ENCODE measurements around the gene RAB22A. TPM values are rescaled to one million over a fixed set of nuclear protein-coding genes. Genes with fewer than 3 reads are reported as not detected.
A peak's percentile ranks its signal among the peaks of the same experiment; 100 is the strongest.

The RAB22A gene
- total and polyA plus RNA-seq, 2 donors (not counting 3 experiments of a cell fraction or from before 2014, with no cell fraction given), result 8.6 to 16.3 TPM

GRCh38 chr20:58389324-58389967, 79.9 kb downstream of the RAB22A start:
- Histone ChIP-seq H2AFZ (ENCODE audit: low read depth, low read length) (peak overlapping the region; percentile 75), H3K4me1 (ENCODE audit: control insufficient read depth, extremely low read depth, insufficient read depth, low read length) (peaks cover 14% of the 10 kb centered on the region), H3K9me3 (replicated peaks; ENCODE audit: control insufficient read depth, insufficient read depth, low read length) (no peaks in the 10 kb centered on the region), H3K27ac (ENCODE audit: insufficient read depth, low read depth, low read length) (peak overlapping the region; percentile 74), H3K36me3 (ENCODE audit: control insufficient read depth in 2 of 2, extremely low read depth in 1 of 2, insufficient read depth in 2 of 2, low read length in 2 of 2) (peaks cover 2 to 3% of the 10 kb centered on the region in 2 experiments), H3K79me2 (ENCODE audit: control insufficient read depth, insufficient read depth, low read length) (peaks cover 53% of the 10 kb centered on the region), H3K4me2 (ENCODE audit: insufficient read depth, low read length) (peak overlapping the region; percentile 72), H3K27me3 (ENCODE audit: control insufficient read depth in 2 of 2, insufficient read depth in 2 of 2, low read length in 2 of 2) (no peaks in the 10 kb centered on the region), H3K9me1 (replicated peaks; ENCODE audit: control insufficient read depth, extremely low read depth, insufficient read depth, low read length) (no peaks in the 10 kb centered on the region), H4K20me1 (replicated peaks; ENCODE audit: control insufficient read depth, extremely low read depth, insufficient read depth, low read length) (peaks cover 8% of the 10 kb centered on the region), H3K9ac (replicated peaks; ENCODE audit: extremely low read depth, insufficient read depth, low read length) (peak overlapping the region; percentile 87), H3K4me3 (replicated peaks in 1 of 3; ENCODE audit: insufficient read depth in 1 of 3, low read depth in 1 of 3, low read length in 3 of 3) (peak overlapping the region; percentile 54 to 98 (median 81))
- intact Hi-C loops (cut with micrococcal nuclease) (loop anchor here (1.0 to 5.0 kb wide), 5 partner anchors 17 to 152 kb away; partner anchors contain the start of gene RAB22A), dilution Hi-C loops (cut with MboI; ENCODE audit: extremely low pct_ligation_motif_present, low sequenced_read_pairs) (no loop called here)
- DNase-seq (ENCODE audit: low read depth, low spot score) (peak; percentile 39), FAIRE-seq (peak; percentile 18)
- TF ChIP-seq POLR2A (IDR thresholded peaks at IDR 0.05; ENCODE audit: low read depth, low read length) (peak; percentile 20), GATA2 (IDR thresholded peaks at IDR 0.05; ENCODE audit: insufficient read depth, insufficient read length, low read depth, low read length) (no peak)
- ChIA-PET CTCF (interaction anchor here (0.6 to 1.3 kb wide), 12 partner anchors 12 to 152 kb away, joined by 3 to 8 read pairs (median 5); no protein-coding TSS in a partner anchor), POLR2A (interaction anchor here (0.7 to 0.9 kb wide), 5 partner anchors 9 to 153 kb away, joined by 4 to 8 read pairs (median 5); partner anchors contain the start of gene RAB22A)
- BruUV-seq (replicated peaks), result no TSS peak

GRCh38 chr20:58389968-58390658, 80.6 kb downstream of the RAB22A start:
- Histone ChIP-seq H3K4me1 (ENCODE audit: control insufficient read depth, extremely low read depth, insufficient read depth, low read length) (peaks cover 14% of the 10 kb centered on the region), H3K27ac (ENCODE audit: insufficient read depth, low read depth, low read length) (peak overlapping the region; percentile 74), H3K9ac (replicated peaks; ENCODE audit: extremely low read depth, insufficient read depth, low read length) (peak overlapping the region; percentile 87), H3K9me3 (replicated peaks; ENCODE audit: control insufficient read depth, insufficient read depth, low read length) (no peaks in the 10 kb centered on the region), H3K4me3 (replicated peaks in 1 of 3; ENCODE audit: insufficient read depth in 1 of 3, low read depth in 1 of 3, low read length in 3 of 3) (peak overlapping the region; percentile 54 to 98 (median 81)), H3K4me2 (ENCODE audit: insufficient read depth, low read length) (peak overlapping the region; percentile 72), H4K20me1 (replicated peaks; ENCODE audit: control insufficient read depth, extremely low read depth, insufficient read depth, low read length) (peaks cover 10% of the 10 kb centered on the region), H3K79me2 (ENCODE audit: control insufficient read depth, insufficient read depth, low read length) (peaks cover 58% of the 10 kb centered on the region), H3K27me3 (ENCODE audit: control insufficient read depth in 2 of 2, insufficient read depth in 2 of 2, low read length in 2 of 2) (no peaks in the 10 kb centered on the region), H2AFZ (ENCODE audit: low read depth, low read length) (no peak overlapping the region), H3K36me3 (ENCODE audit: control insufficient read depth in 2 of 2, extremely low read depth in 1 of 2, insufficient read depth in 2 of 2, low read length in 2 of 2) (peaks cover 2 to 3% of the 10 kb centered on the region in 2 experiments), H3K9me1 (replicated peaks; ENCODE audit: control insufficient read depth, extremely low read depth, insufficient read depth, low read length) (no peaks in the 10 kb centered on the region)
- intact Hi-C loops (cut with micrococcal nuclease), result loop anchor here (1.0 to 5.0 kb wide), 5 partner anchors 17 to 153 kb away; partner anchors contain the start of gene RAB22A
- dilution Hi-C loops (cut with MboI; ENCODE audit: extremely low pct_ligation_motif_present, low sequenced_read_pairs), result no loop called here
- POLR2A ChIA-PET, result interaction anchor here (0.7 kb wide), 1 partner anchor 8 kb away, joined by 6 read pairs; no protein-coding TSS in a partner anchor
- BruUV-seq (replicated peaks), result no TSS peak
- FAIRE-seq (no peak), DNase-seq (ENCODE audit: low read depth, low spot score) (no peak)
- TF ChIP-seq FOS (IDR thresholded peaks at IDR 0.05; ENCODE audit: borderline replicate concordance, insufficient read depth, low read length) (no peak), POLR2A (IDR thresholded peaks at IDR 0.05; ENCODE audit: low read depth, low read length) (no peak), EZH2 (IDR thresholded peaks at IDR 0.05; ENCODE audit: borderline replicate concordance, low read depth, low read length, severe bottlenecking) (no peak), MYC (IDR thresholded peaks at IDR 0.05; ENCODE audit: low read depth, low read length) (no peak), CTCF (IDR thresholded peaks at IDR 0.05; ENCODE audit: extremely low read depth in 1 of 2, insufficient read depth in 1 of 2, low read depth in 1 of 2, low read length in 2 of 2) (no peak), JUN (IDR thresholded peaks at IDR 0.05; ENCODE audit: borderline replicate concordance, insufficient read depth, insufficient read length, low read depth) (no peak), POLR2AphosphoS5 (IDR thresholded peaks at IDR 0.05; ENCODE audit: insufficient read depth, low read depth, low read length) (no peak), MAX (IDR thresholded peaks at IDR 0.05; ENCODE audit: insufficient read depth, insufficient read length) (no peak), GATA2 (IDR thresholded peaks at IDR 0.05; ENCODE audit: insufficient read depth, insufficient read length, low read depth, low read length) (no peak)
- CTCF ChIA-PET, result no interaction called here
